Islet of Langerhans (tissue), 1 donor: ENCODE results near the gene COL13A1.
A peak's percentile ranks its signal among the peaks of the same experiment; 100 is the strongest.

Source experiments
- FAIRE-seq: peaks from one replicate; lab custom pipeline; 2011; peaks lifted over from hg19 to GRCh38; lab: Jason Lieb, UNC

The COL13A1 gene

DNA sequence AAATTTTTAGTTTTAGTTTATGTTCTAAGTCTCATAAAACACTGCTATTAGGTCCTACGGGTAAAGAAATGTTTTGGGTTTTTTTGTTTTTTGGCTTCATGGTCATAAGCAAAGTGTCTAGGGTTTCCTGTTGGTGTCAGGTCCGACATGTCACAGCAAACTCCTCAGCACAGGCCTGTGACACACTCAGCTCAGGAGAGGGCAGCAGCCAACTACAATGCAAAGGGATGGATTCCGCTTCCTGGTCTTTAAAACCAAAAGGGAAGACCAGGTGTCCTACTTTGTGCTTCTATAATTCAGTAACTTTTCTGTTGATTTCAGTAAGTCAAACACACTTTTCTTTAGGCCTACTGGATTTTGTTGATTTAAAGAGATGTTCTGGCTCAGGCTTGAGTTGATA is 167.1 kb downstream of the COL13A1 start:
- FAIRE-seq, result no peak

DNA sequence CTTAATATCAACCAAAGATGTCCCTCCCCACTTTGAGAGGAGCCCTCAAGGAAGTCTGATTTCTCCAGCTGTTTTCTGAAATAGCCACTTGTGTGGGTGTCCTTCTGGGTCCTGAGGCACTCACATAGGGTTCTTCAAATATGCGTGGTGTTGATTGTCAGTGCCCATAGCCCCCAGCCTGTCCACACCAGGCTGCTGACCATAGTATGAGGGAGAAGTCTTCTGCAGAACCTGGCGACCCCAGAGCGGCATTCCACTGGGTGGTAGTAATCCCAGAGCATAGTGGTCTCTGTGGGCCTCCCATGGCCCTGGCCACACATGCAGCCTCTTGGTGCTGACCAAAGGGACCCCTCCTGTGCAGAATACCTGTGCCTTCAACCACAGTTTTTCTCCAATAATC is 168.3 kb downstream of the COL13A1 start:
- no peak for FAIRE-seq

DNA sequence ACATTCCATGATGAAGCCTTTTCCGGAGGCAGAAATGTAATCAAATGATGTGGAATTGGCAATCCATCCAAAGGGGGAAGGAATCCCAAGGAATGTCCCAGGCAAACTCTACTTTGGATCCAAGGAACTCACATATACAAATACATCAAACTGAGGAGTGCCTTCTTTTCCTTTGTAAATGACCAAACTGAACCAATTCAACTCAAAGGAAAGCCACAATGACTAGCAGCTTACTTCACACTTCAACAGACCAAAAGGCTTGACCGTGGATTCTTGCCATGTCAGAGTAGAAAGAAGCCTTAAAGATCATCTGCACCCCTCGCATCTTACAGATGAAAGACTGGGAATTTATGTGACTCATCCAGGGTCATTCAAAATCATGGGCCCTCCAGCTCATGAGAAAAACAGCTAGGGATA is 171.3 kb downstream of the COL13A1 start:
- no peak for FAIRE-seq

DNA sequence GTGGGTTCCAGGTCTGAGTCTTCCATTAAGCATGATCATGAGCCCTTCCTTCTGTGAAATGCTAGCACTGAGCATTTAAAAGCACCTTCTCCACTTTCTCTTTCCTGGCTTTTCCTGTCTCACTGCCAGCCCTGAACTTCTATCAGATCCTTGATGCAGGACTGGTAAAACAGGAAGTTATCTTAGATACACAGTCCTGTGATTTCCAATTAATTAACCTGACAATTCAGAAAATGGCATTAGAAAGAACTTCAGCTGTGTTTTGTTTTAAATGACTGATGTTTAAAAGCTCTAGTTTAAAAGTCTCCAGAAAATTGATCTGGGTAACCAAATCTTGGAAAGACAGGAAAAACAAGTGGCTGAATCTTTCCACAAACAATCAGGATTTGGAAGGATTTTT is 172.0 kb downstream of the COL13A1 start:
- no peak for FAIRE-seq

DNA sequence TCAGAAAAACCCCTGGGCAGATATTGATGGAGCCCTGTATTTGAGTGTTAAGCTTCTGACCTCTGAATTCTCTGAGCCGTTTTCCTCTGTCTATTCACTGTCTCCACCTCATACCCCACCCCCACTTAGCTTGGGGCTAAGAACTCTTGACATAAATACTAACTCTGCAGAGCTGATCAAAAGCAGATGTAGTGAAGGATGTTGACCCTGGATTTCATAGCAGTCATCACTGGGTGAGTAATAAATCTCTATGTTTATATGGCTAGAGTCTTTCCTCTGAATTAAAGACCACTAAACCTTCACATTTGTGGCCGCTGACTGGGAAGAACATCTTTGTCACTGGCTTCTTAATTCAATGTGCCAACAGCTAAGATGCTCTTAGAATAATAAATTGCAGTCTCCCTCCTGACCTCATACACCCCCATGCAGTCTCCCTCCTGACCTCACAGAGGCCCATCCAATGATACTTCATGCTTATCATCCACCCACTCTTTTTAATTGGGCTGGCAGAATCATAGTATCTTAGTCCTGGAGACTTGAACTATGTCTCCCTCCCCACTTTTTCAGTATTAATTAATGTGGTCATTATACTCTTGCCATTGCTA is 172.9 kb downstream of the COL13A1 start:
- peak; percentile 5 for FAIRE-seq

DNA sequence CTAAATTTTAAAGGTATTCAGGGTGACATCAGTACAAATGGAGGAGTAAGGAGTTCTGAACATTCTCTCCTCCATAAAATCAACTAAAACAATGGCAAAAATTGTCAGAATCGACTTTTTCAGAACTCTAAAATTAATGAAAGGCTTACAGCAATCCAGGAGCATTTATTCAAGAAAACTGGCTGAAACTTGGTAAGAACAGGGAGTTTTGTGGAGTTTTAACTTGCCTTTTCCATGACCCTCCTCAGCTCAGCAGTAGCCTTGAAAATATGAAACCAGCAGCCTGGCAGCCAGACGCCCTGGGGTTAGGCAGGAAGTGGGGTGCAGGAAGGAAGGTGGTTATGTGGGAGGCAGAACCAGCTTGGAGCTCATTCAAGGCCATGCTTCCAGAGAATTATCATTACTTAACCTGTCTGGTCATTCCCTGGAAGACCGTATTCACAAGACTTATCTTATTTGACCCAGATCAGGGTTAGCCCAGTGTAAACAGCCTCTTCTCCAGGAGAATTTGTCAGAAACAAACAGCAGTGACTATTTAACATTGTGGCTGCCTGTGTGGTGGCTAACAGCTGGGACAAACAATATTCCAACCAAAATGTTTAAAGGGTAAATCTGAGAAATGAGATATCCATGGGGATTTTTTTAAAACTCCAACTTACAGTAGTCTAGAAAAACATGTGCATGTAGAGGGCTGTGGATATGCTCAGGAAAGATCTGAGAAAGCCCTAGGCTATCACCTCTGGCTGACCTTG is 175.3 kb downstream of the COL13A1 start:
- FAIRE-seq, result no peak

DNA sequence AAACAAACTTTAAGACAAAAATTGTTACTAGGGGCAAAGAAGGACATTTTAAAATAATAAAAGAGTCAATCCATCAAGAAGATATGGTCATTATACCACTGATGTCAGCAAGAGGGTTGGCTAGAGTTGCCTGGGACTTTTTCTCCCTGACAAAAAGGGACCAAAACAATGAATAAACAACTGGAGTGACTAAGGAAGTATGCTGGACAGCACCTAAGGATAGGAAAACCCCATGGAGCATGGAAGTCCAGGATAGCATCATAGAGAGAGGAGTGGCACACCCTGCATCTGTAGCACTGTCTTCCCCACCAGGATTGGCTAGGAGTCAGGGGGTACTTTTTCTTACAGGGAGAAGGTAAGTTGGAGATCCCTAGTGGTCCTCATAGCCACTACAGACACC is 177.5 kb downstream of the COL13A1 start:
- FAIRE-seq, result no peak

DNA sequence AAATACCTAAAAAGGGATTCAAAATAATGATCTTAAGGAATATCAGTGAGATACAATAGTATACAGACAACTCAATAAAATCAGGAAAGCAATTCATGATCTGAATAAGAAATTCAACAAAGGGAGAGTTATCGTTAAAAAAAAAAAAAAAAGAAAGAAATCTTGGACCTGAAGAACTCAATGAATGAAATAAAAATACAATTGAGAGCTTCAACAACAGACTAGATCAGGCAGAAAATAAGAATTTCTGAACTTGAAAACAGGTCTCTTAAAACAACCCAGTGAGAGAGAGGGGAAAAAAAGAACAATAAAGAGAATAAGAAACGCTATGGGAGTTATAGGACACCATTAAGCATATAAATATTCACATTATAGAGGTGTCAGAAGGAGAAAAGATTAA is 179.0 kb downstream of the COL13A1 start:
- FAIRE-seq, result no peak

DNA sequence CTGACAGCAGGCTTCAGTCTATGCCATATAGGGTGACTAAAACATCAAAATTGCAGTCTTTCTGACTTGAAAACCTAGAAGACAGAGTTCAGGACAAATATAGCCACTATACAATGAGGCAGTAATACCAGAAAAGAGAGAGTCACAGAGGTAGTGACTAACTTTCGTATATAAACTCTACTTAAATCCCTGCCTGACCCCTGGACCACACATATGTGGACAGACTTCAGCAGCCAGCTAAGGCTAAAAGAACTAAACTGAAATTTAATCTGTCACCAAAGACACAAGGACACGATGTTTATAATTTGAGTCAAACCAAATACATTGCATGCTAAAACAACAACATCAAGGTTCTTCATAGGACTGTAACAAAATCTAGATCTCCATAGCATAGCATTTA is 186.4 kb downstream of the COL13A1 start:
- FAIRE-seq, result no peak

DNA sequence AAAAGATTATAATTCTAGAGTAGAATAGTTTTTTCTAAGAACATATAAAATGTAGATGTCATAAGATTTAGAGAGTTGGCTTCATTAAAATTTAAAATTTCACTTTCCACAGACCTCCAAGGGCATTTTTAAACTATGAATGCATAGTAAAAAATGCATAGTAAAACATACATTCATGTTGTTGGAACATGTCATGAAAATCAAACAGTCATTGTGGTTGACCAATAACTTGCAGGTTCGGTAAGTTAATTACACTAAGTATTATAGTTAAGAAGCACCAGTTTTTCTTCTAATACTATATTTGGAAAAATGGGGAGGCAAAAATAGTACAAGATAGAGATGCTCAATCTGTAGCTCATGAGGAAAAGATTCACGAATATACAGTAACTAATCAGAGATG is 189.4 kb downstream of the COL13A1 start:
- no peak for FAIRE-seq

DNA sequence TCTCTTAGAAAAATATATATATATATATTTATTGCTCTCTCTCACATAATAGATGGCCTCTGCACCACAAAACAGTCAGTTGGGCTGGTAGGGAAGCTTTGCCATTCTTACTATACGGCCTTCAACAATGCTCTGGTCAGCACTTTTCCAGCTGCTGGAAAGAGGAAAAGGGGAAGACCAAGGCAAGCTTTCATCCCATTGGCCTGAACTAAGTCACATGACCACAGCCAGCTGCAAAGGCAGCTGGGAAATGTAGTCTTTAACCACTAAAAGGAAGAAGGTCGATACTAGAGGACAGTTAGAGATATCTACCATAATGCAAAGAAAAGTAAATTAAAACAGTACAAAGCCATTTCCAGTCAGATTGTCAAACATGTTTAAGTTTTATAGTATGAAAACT is 192.6 kb downstream of the COL13A1 start:
- no peak for FAIRE-seq

DNA sequence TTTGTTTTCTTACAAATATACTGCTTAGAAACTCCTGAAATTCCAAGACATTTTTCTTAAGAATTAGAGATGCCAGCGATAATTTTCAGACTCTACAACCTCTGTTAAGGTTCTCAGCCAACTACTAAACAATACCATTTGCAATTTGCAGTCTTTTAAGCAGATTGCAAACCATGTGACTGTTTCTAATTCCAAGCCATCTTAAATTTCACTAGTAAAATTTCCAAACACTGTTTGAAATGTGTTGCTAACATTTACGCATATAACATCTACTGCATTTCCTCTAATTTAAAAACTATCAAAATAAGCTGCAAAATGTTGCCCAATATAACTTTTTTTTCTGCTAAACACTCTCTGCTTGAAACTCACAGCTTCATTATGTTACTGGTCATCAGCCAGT is 194.9 kb downstream of the COL13A1 start:
- no peak for FAIRE-seq

DNA sequence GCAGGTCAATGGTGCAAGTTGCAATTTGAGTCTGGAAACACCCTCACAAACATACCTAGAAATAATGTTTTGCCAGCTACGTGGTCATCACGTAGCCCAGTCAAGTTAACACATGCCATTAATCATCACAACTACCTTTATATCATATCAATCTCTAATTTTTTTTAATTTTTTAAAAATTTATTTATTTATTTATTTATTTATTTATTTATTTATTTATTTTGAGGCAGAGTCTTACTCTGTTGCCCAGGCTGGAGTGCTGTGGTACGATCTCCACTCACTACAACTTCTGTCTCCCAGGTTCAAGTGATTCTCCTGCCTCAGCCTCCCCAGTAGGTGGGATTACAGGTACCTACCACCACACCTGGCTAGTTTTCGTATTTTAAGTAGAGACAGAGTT is 198.6 kb downstream of the COL13A1 start:
- FAIRE-seq, result no peak

DNA sequence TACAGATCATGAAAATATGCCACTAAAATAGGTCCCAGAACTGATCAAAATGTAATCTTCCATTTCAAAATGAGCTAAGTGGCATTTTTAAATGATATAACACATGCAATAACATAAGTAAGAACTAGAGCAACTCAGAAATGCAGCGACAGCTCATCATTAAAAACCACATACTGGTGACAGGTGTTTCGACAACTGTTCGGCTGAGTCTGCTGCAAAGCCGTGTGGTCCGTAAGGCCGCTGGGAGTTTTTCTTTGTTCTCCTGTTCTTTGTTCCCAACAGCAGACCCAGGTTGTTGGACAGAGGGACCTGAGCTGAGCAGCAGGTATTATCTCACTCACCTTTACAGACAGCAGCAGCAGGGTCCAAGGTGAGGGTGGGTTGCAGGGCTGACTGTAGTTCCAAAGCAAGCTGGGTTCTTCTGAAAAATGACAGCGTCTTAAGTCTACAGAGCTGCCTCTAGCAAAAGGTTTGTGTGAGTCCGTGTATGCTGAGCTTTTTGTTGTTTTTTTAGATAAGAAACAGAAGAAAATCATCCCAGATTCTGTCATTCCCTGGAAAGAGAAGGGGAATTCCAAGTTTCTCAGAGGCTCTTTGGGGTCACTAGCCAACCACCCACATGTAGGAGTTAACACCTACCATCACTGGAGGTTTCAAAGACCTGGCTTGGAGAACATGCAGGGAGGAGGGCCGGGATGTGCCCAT is 205.6 kb downstream of the COL13A1 start:
- no peak for FAIRE-seq
